Measurements from ENCODE around the gene SMAD4.

DNA sequence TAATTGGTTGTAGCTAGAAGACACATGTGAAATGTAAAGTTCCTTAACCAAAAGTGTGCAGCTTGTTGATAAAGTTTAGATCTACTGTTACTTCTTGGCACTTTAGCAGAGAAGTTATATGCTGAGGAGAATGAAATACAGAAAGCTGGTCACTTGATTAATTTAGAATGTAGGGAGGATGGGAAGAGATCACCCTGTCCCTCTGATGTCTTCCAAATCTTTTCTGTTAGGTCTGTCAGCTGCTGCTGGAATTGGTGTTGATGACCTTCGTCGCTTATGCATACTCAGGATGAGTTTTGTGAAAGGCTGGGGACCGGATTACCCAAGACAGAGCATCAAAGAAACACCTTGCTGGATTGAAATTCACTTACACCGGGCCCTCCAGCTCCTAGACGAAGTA lies 48.0 kb downstream of the SMAD4 start:
- no peak for TF ChIP-seq CTCF (IDR thresholded peaks at IDR 0.05)
- no peak for TF ChIP-seq NR2C2 (CRISPR knock-in tag; IDR thresholded peaks at IDR 0.05)

Measured in WTC11 (cell line).